ENCODE measurements around the gene CCDC174. TPM values are rescaled to one million over a fixed set of nuclear protein-coding genes. Genes with fewer than 3 reads are reported as not detected.

The CCDC174 gene
- total and polyA plus RNA-seq, 2 donors (not counting 3 experiments of a cell fraction or from before 2014, with no cell fraction given) = 4.7 to 16.6 TPM

DNA sequence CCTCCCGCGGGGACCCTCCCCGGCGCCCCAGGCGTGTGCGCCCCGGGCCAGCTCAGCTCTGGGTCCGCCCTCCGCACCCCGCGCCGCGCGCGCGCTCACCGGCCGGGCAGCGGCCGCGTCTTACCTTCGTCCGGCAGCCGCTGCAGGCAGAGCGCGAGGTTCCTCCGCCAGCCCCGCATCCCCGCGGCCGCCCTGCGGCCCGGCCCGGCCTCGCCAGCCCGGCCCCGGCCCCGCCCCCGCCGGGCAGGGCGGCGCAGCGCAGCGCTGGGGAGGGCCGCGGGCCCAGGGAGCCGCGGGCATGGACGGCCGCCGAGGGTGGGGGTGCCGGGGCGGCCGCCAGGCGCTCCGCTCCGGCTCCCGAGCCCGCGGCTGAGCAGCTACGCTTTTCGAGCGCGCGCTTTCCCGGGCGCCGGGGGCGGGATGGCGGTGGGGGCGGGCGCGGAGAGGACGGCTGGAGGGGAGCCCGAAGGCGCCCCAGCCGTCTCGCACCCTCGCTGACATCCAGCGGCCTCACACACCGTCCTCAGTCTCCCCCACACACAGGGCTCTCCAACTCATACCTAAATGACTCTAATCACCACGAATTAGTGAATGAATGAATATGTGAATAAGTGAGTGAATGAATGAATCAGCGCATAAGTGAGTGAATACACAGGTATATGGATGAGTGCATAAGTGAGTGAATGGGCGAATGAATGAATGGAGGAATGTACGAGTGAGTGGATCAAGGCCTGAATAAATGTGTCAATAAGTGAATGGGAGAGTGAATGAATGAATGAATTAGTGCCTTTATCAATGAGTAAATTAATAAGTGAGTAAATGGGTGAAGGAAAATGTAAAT lies 48.5 kb upstream of the CCDC174 start:
- ChIA-PET CTCF (no interaction called here), POLR2A (no interaction called here)
- FAIRE-seq (no peak), DNase-seq (ENCODE audit: low read depth, low spot score) (no peak)
- TF ChIP-seq FOS (IDR thresholded peaks at IDR 0.05; ENCODE audit: borderline replicate concordance, insufficient read depth, low read length) (no peak), GATA2 (IDR thresholded peaks at IDR 0.05; ENCODE audit: insufficient read depth, insufficient read length, low read depth, low read length) (no peak), JUN (IDR thresholded peaks at IDR 0.05; ENCODE audit: borderline replicate concordance, insufficient read depth, insufficient read length, low read depth) (no peak), POLR2A (IDR thresholded peaks at IDR 0.05; ENCODE audit: low read depth, low read length) (no peak), EZH2 (IDR thresholded peaks at IDR 0.05; ENCODE audit: borderline replicate concordance, low read depth, low read length, severe bottlenecking) (peak; percentile 45)
- TF ChIP-seq, protein P1, sequence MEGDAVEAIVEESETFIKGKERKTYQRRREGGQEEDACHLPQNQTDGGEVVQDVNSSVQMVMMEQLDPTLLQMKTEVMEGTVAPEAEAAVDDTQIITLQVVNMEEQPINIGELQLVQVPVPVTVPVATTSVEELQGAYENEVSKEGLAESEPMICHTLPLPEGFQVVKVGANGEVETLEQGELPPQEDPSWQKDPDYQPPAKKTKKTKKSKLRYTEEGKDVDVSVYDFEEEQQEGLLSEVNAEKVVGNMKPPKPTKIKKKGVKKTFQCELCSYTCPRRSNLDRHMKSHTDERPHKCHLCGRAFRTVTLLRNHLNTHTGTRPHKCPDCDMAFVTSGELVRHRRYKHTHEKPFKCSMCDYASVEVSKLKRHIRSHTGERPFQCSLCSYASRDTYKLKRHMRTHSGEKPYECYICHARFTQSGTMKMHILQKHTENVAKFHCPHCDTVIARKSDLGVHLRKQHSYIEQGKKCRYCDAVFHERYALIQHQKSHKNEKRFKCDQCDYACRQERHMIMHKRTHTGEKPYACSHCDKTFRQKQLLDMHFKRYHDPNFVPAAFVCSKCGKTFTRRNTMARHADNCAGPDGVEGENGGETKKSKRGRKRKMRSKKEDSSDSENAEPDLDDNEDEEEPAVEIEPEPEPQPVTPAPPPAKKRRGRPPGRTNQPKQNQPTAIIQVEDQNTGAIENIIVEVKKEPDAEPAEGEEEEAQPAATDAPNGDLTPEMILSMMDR (IDR thresholded peaks at IDR 0.05; ENCODE audit: extremely low read depth in 1 of 2, insufficient read depth in 1 of 2, low read depth in 1 of 2, low read length in 2 of 2) = no peak
- TF ChIP-seq, protein P2, sequence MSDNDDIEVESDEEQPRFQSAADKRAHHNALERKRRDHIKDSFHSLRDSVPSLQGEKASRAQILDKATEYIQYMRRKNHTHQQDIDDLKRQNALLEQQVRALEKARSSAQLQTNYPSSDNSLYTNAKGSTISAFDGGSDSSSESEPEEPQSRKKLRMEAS (IDR thresholded peaks at IDR 0.05; ENCODE audit: insufficient read depth, insufficient read length) = no peak
- H3K9me3 ChIP-seq (replicated peaks; ENCODE audit: control insufficient read depth, insufficient read depth, low read length) = no peaks in the 10 kb centered on the region
- no peak overlapping the region for H3K27ac ChIP-seq (ENCODE audit: insufficient read depth, low read depth, low read length)
- H3K4me3 ChIP-seq (replicated peaks in 1 of 3; ENCODE audit: insufficient read depth in 1 of 3, low read depth in 1 of 3, low read length in 3 of 3) = no peak overlapping the region
- no peak overlapping the region for H3K9ac ChIP-seq (replicated peaks; ENCODE audit: extremely low read depth, insufficient read depth, low read length)
- no peaks in the 10 kb centered on the region for H3K9me1 ChIP-seq (replicated peaks; ENCODE audit: control insufficient read depth, extremely low read depth, insufficient read depth, low read length)
- H3K27me3 ChIP-seq (ENCODE audit: control insufficient read depth in 2 of 2, insufficient read depth in 2 of 2, low read length in 2 of 2) = peaks cover 30 to 38% of the 10 kb centered on the region in 2 experiments
- BruUV-seq (replicated peaks) = no TSS peak
- H3K4me1 ChIP-seq (ENCODE audit: control insufficient read depth, extremely low read depth, insufficient read depth, low read length) = no peaks in the 10 kb centered on the region
- no peaks in the 10 kb centered on the region for H3K36me3 ChIP-seq (ENCODE audit: control insufficient read depth in 2 of 2, extremely low read depth in 1 of 2, insufficient read depth in 2 of 2, low read length in 2 of 2)
- dilution Hi-C loops (cut with MboI; ENCODE audit: extremely low pct_ligation_motif_present, low sequenced_read_pairs) = no loop called here
- H3K79me2 ChIP-seq (ENCODE audit: control insufficient read depth, insufficient read depth, low read length) = no peaks in the 10 kb centered on the region
- no peaks in the 10 kb centered on the region for H4K20me1 ChIP-seq (replicated peaks; ENCODE audit: control insufficient read depth, extremely low read depth, insufficient read depth, low read length)
- H3K4me2 ChIP-seq (ENCODE audit: insufficient read depth, low read length) = no peak overlapping the region
- intact Hi-C loops (cut with micrococcal nuclease) = no loop called here
- no peak overlapping the region for H2AFZ ChIP-seq (ENCODE audit: low read depth, low read length)

Data from endothelial cell of umbilical vein (primary cell).